GM18861 (cell line): Measurements from ENCODE around the gene DAPK3.
"Not testable (repeated sequence)": the region's sequence is repeated elsewhere in the genome, so short reads cannot be mapped to it uniquely, and the experiment has no call there.

Experiments used
- ATAC-seq: cut with Tn5 transposase; IDR thresholded peaks from one replicate; pipeline ENCODE4 v1.9.1; 2021; ENCODE audit not compliant: unreplicated experiment

The DAPK3 gene

GRCh38 chr19:3970808-3971598 is at the start of gene DAPK3:
TSS of gene DAPK3 (minus strand) at chr19:3971099. CDS start at chr19:3969735, 1,364 bp downstream.
- peak; percentile 90 for ATAC-seq

- no peak for ATAC-seq
Measured at GRCh38 chr19:4019578-4019977, 48.7 kb upstream of the DAPK3 start.

GRCh38 chr19:4018775-4019504 is 48.0 kb upstream of the DAPK3 start:
- ATAC-seq: no peak

GRCh38 chr19:4018140-4018613 is 47.3 kb upstream of the DAPK3 start:
- ATAC-seq: no peak

- no peak for ATAC-seq
Measured at GRCh38 chr19:4016903-4017638, 46.2 kb upstream of the DAPK3 start.

- ATAC-seq: no peak
Measured at GRCh38 chr19:4016486-4016885, 45.6 kb upstream of the DAPK3 start.

- no peak for ATAC-seq
Measured at GRCh38 chr19:4015705-4016402, 45.0 kb upstream of the DAPK3 start.

GRCh38 chr19:4014541-4015491 is 43.9 kb upstream of the DAPK3 start:
- no peak for ATAC-seq

- no peak for ATAC-seq
Measured at GRCh38 chr19:4013886-4014540, 43.1 kb upstream of the DAPK3 start.

- no peak for ATAC-seq
Measured at GRCh38 chr19:4012975-4013634, 42.2 kb upstream of the DAPK3 start.

GRCh38 chr19:4012092-4012974 is 41.4 kb upstream of the DAPK3 start:
- no peak for ATAC-seq

GRCh38 chr19:4011430-4011829 is 40.5 kb upstream of the DAPK3 start:
- not testable (repeated sequence) for ATAC-seq

GRCh38 chr19:4010808-4011110 is 39.9 kb upstream of the DAPK3 start:
- no peak for ATAC-seq

- ATAC-seq: no peak
Measured at GRCh38 chr19:4009990-4010807, 39.3 kb upstream of the DAPK3 start.

GRCh38 chr19:4007836-4008539 is 37.1 kb upstream of the DAPK3 start:
- ATAC-seq: no peak

GRCh38 chr19:4007021-4007835 is 36.3 kb upstream of the DAPK3 start, which contains the start of gene PIAS4:
TSS of gene PIAS4 (plus strand) at chr19:4007736. CDS start at chr19:4007761, 25 bp downstream.
- ATAC-seq: peak; percentile 72
